Measurements from ENCODE around the gene SLC29A2. TPM values are rescaled to one million over a fixed set of nuclear protein-coding genes. Genes with fewer than 3 reads are reported as not detected.

Gene SLC29A2
- polyA plus RNA-seq, 2 donors: 4.7 to 7.8 TPM

- H3K9me3 ChIP-seq (ENCODE audit: control insufficient read depth in 2 of 2, insufficient read depth in 1 of 2, low read depth in 1 of 2, low read length in 1 of 2): no peaks in the 10 kb centered on the region
- H3K4me3 ChIP-seq (ENCODE audit: low read depth in 1 of 2, low read length in 2 of 2): no peak overlapping the region
- peak overlapping the region in 1 of 2 donors; percentile 30 for H3K27ac ChIP-seq (ENCODE audit: low read depth in 2 of 2, low read length in 1 of 2)
- no peaks in the 10 kb centered on the region for H3K27me3 ChIP-seq (ENCODE audit: control insufficient read depth in 1 of 2, insufficient read depth in 2 of 2, low read length in 2 of 2)
- H3K4me1 ChIP-seq (ENCODE audit: control insufficient read depth in 2 of 2, insufficient read depth in 2 of 2, low read length in 1 of 2): peaks cover 3 to 13% of the 10 kb centered on the region in 2 donors
- 12 to 13% methylated on average over 19 of the region's 19 CpGs for whole genome bisulfite sequencing, 2 donors
- H3K36me3 ChIP-seq (ENCODE audit: control insufficient read depth in 2 of 2, insufficient read depth in 2 of 2, low read length in 1 of 2): peaks cover 0 to 12% of the 10 kb centered on the region in 2 donors
Measured at GRCh38 chr11:66328302-66329144, 43.0 kb downstream of the SLC29A2 start.

GRCh38 chr11:66328031-66328301, 43.6 kb downstream of the SLC29A2 start:
- H3K4me3 ChIP-seq (ENCODE audit: low read depth in 1 of 2, low read length in 2 of 2): no peak overlapping the region
- H3K27me3 ChIP-seq (ENCODE audit: control insufficient read depth in 1 of 2, insufficient read depth in 2 of 2, low read length in 2 of 2): no peaks in the 10 kb centered on the region
- H3K4me1 ChIP-seq (ENCODE audit: control insufficient read depth in 2 of 2, insufficient read depth in 2 of 2, low read length in 1 of 2): peaks cover 3 to 13% of the 10 kb centered on the region in 2 donors
- peak overlapping the region in 1 of 2 donors; percentile 30 for H3K27ac ChIP-seq (ENCODE audit: low read depth in 2 of 2, low read length in 1 of 2)
- H3K9me3 ChIP-seq (ENCODE audit: control insufficient read depth in 2 of 2, insufficient read depth in 1 of 2, low read depth in 1 of 2, low read length in 1 of 2): no peaks in the 10 kb centered on the region
- 49 to 55% methylated on average over 3 of the region's 3 CpGs for WGBS, 2 donors
- H3K36me3 ChIP-seq (ENCODE audit: control insufficient read depth in 2 of 2, insufficient read depth in 2 of 2, low read length in 1 of 2): peaks cover 0 to 7% of the 10 kb centered on the region in 2 donors

- Histone ChIP-seq H3K27me3 (ENCODE audit: control insufficient read depth in 1 of 2, insufficient read depth in 2 of 2, low read length in 2 of 2) (no peaks in the 10 kb centered on the region), H3K36me3 (ENCODE audit: control insufficient read depth in 2 of 2, insufficient read depth in 2 of 2, low read length in 1 of 2) (peaks cover 0 to 5% of the 10 kb centered on the region in 2 donors), H3K4me3 (ENCODE audit: low read depth in 1 of 2, low read length in 2 of 2) (peak overlapping the region in 1 of 2 donors; percentile 8), H3K4me1 (ENCODE audit: control insufficient read depth in 2 of 2, insufficient read depth in 2 of 2, low read length in 1 of 2) (peaks cover 2 to 13% of the 10 kb centered on the region in 2 donors), H3K9me3 (ENCODE audit: control insufficient read depth in 2 of 2, insufficient read depth in 1 of 2, low read depth in 1 of 2, low read length in 1 of 2) (no peaks in the 10 kb centered on the region), H3K27ac (ENCODE audit: low read depth in 2 of 2, low read length in 1 of 2) (peak overlapping the region; percentile 40 to 59)
- WGBS, 2 donors: 77 to 78% methylated on average over 10 of the region's 10 CpGs
Measured at GRCh38 chr11:66327171-66328030, 44.2 kb downstream of the SLC29A2 start.

- no peaks in the 10 kb centered on the region for H3K27me3 ChIP-seq (ENCODE audit: control insufficient read depth in 1 of 2, insufficient read depth in 2 of 2, low read length in 2 of 2)
- H3K27ac ChIP-seq (ENCODE audit: low read depth in 2 of 2, low read length in 1 of 2): peak overlapping the region; percentile 40 to 62
- H3K4me1 ChIP-seq (ENCODE audit: control insufficient read depth in 2 of 2, insufficient read depth in 2 of 2, low read length in 1 of 2): peaks cover 0 to 13% of the 10 kb centered on the region in 2 donors
- H3K9me3 ChIP-seq (ENCODE audit: control insufficient read depth in 2 of 2, insufficient read depth in 1 of 2, low read depth in 1 of 2, low read length in 1 of 2): no peaks in the 10 kb centered on the region
- no peaks in the 10 kb centered on the region for H3K36me3 ChIP-seq (ENCODE audit: control insufficient read depth in 2 of 2, insufficient read depth in 2 of 2, low read length in 1 of 2)
- H3K4me3 ChIP-seq (ENCODE audit: low read depth in 1 of 2, low read length in 2 of 2): no peak overlapping the region
- WGBS, 2 donors: 43 to 58% methylated on average over 14 to 21 of the region's 21 CpGs
Measured at GRCh38 chr11:66326261-66327111, 45.1 kb downstream of the SLC29A2 start.

- no peak overlapping the region for H3K27ac ChIP-seq (ENCODE audit: low read depth in 2 of 2, low read length in 1 of 2)
- H3K27me3 ChIP-seq (ENCODE audit: control insufficient read depth in 1 of 2, insufficient read depth in 2 of 2, low read length in 2 of 2): no peaks in the 10 kb centered on the region
- 74% methylated on average over 8 of the region's 8 CpGs for WGBS, 2 donors
- H3K4me1 ChIP-seq (ENCODE audit: control insufficient read depth in 2 of 2, insufficient read depth in 2 of 2, low read length in 1 of 2): peaks cover 0 to 13% of the 10 kb centered on the region in 2 donors
- H3K36me3 ChIP-seq (ENCODE audit: control insufficient read depth in 2 of 2, insufficient read depth in 2 of 2, low read length in 1 of 2): no peaks in the 10 kb centered on the region
- no peak overlapping the region for H3K4me3 ChIP-seq (ENCODE audit: low read depth in 1 of 2, low read length in 2 of 2)
- H3K9me3 ChIP-seq (ENCODE audit: control insufficient read depth in 2 of 2, insufficient read depth in 1 of 2, low read depth in 1 of 2, low read length in 1 of 2): no peaks in the 10 kb centered on the region
Measured at GRCh38 chr11:66325263-66325671, 46.3 kb downstream of the SLC29A2 start.

GRCh38 chr11:66324664-66325063, 46.9 kb downstream of the SLC29A2 start:
- Histone ChIP-seq H3K9me3 (ENCODE audit: control insufficient read depth in 2 of 2, insufficient read depth in 1 of 2, low read depth in 1 of 2, low read length in 1 of 2) (no peaks in the 10 kb centered on the region), H3K27ac (ENCODE audit: low read depth in 2 of 2, low read length in 1 of 2) (no peak overlapping the region), H3K4me1 (ENCODE audit: control insufficient read depth in 2 of 2, insufficient read depth in 2 of 2, low read length in 1 of 2) (peaks cover 0 to 13% of the 10 kb centered on the region in 2 donors), H3K27me3 (ENCODE audit: control insufficient read depth in 1 of 2, insufficient read depth in 2 of 2, low read length in 2 of 2) (no peaks in the 10 kb centered on the region), H3K36me3 (ENCODE audit: control insufficient read depth in 2 of 2, insufficient read depth in 2 of 2, low read length in 1 of 2) (no peaks in the 10 kb centered on the region), H3K4me3 (ENCODE audit: low read depth in 1 of 2, low read length in 2 of 2) (no peak overlapping the region)
- 65% methylated on average over 10 of the region's 10 CpGs for WGBS, 2 donors

GRCh38 chr11:66323684-66324083, 47.9 kb downstream of the SLC29A2 start:
- 98 to 100% methylated on average over 1 of the region's 1 CpG for WGBS, 2 donors
- H3K27me3 ChIP-seq (ENCODE audit: control insufficient read depth in 1 of 2, insufficient read depth in 2 of 2, low read length in 2 of 2): no peaks in the 10 kb centered on the region
- no peak overlapping the region for H3K4me3 ChIP-seq (ENCODE audit: low read depth in 1 of 2, low read length in 2 of 2)
- H3K27ac ChIP-seq (ENCODE audit: low read depth in 2 of 2, low read length in 1 of 2): no peak overlapping the region
- H3K9me3 ChIP-seq (ENCODE audit: control insufficient read depth in 2 of 2, insufficient read depth in 1 of 2, low read depth in 1 of 2, low read length in 1 of 2): no peaks in the 10 kb centered on the region
- H3K4me1 ChIP-seq (ENCODE audit: control insufficient read depth in 2 of 2, insufficient read depth in 2 of 2, low read length in 1 of 2): peaks cover 0 to 13% of the 10 kb centered on the region in 2 donors
- H3K36me3 ChIP-seq (ENCODE audit: control insufficient read depth in 2 of 2, insufficient read depth in 2 of 2, low read length in 1 of 2): no peaks in the 10 kb centered on the region

GRCh38 chr11:66322732-66323427, 48.7 kb downstream of the SLC29A2 start:
- Histone ChIP-seq H3K27ac (ENCODE audit: low read depth in 2 of 2, low read length in 1 of 2) (no peak overlapping the region), H3K4me1 (ENCODE audit: control insufficient read depth in 2 of 2, insufficient read depth in 2 of 2, low read length in 1 of 2) (peaks cover 0 to 15% of the 10 kb centered on the region in 2 donors), H3K9me3 (ENCODE audit: control insufficient read depth in 2 of 2, insufficient read depth in 1 of 2, low read depth in 1 of 2, low read length in 1 of 2) (no peaks in the 10 kb centered on the region), H3K27me3 (ENCODE audit: control insufficient read depth in 1 of 2, insufficient read depth in 2 of 2, low read length in 2 of 2) (no peaks in the 10 kb centered on the region), H3K36me3 (ENCODE audit: control insufficient read depth in 2 of 2, insufficient read depth in 2 of 2, low read length in 1 of 2) (no peaks in the 10 kb centered on the region), H3K4me3 (ENCODE audit: low read depth in 1 of 2, low read length in 2 of 2) (no peak overlapping the region)
- 69 to 79% methylated on average over 11 of the region's 11 CpGs for WGBS, 2 donors

All from esophagus (tissue), 2 donors.